ENCODE results near the gene RNASE11.

DNA sequence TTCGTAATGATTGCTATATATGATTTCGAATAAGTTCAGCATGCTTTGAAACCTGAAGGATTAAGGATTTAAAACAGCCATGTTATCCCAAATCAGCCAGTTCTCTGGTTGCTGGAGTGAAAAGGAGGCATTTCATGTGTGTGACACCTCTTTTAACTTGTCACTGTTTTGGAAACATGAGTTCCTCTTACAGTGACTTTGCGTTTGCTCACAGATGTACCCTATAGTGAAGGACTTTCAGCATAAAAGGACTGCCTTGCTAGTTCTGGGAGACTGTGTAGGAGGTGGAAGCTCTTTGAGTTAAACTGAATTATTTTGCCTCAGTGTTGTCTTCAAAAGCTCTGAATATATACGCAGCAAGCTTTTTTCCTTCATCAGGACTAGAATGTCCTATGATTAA, 7.6 kb downstream of the RNASE11 start:
- TF ChIP-seq CTCF (IDR thresholded peaks at IDR 0.05; ENCODE audit: insufficient read depth, low read length, poor library complexity, severe bottlenecking) (no peak), EZH2phosphoT487 (conservative IDR thresholded peaks at IDR 0.05; ENCODE audit: low read length) (no peak)
